GM19035 (cell line): ENCODE results near the gene PHLPP1.

Experiments
- ATAC-seq: cut with Tn5 transposase; IDR thresholded peaks from one replicate; pipeline ENCODE4 v1.9.1; 2021; ENCODE audit not compliant: unreplicated experiment

PHLPP1 gene

GRCh38 chr18:62769216-62769615 is 53.9 kb downstream of the PHLPP1 start:
- ATAC-seq: no peak

DNA sequence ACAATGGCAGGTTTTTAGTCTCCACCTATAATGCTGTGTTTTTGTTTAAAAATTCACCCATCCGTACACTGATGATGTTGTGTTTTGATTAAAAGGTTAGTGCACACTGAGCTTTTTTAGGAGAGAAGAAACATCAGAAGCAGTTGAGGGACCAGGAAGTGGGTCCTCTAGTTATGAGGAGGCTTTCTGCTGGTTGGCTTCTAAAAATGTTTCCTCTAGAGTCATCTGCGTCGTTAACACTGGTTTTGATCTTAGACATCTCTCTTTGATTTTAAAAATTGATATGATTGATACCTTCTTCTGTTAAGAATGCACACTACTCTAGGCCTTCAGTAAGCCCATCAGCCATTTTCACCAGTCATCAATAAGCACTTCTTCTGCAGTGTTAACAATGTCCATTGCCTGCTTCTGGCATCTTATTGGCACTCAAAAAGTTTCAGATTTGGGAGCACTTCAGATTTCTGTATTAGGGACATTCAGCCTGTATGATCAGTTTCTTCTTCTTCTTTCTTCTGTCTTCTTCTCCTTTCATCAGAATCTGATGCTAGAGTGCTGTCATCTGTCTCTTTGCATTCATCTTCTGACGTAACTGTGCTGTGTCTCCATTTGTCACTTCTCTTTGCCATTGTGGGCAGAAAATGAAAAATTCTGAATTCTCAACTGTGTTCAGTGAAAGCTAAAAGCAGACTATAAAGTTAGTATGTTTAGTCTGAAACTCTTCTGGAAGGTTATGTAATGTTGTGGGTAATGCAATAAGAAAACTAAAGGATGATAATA is 56.3 kb downstream of the PHLPP1 start:
- no peak for ATAC-seq

GRCh38 chr18:62772860-62773584 is 57.7 kb downstream of the PHLPP1 start:
- no peak for ATAC-seq

- ATAC-seq: no peak
These were observed 58.4 kb downstream of the PHLPP1 start for GRCh38 chr18:62773691-62774090.

DNA sequence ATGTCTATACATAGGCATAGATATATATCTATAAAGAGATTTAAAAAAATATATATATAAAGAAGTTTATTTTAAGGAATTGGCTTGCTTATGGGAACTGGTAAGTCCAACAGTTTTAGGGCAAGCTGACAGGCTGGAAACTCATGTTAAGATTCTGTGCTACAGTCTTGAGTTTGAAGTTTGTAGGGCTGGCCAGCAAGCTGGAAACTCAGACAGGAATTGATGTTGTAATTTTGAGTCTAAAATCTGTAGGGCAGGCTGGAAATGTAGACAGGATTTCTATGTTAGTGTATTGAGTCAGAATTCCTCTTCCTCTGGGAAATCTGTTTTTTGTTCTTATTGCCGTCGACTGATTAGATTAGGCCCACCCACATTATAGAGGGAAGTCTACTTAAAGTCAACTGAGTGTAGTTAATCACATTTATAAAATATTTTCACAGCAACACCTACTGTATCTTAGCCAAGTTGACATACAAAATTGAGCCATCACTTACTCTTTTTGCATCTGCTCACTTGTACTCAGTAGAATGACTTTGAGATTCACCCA is 60.8 kb downstream of the PHLPP1 start:
- no peak for ATAC-seq

DNA sequence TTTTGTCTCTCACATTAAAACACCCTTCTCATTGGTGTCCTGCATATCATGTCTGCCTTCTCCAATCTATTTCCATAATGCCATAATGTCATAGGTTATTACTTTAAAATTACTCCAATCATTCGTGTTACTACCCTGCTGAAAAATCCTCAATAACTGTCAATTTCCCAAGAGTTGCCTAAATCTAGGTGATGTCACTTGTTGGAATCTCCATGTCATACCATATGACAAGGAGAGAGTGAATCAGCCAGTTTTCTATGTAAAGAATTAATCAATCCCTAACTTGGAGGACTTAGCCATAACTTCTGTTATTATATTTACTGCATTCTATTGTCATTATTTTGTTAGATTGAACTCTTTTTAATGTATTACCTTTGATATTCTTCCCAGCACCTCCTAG is 62.5 kb downstream of the PHLPP1 start:
- ATAC-seq: no peak

DNA sequence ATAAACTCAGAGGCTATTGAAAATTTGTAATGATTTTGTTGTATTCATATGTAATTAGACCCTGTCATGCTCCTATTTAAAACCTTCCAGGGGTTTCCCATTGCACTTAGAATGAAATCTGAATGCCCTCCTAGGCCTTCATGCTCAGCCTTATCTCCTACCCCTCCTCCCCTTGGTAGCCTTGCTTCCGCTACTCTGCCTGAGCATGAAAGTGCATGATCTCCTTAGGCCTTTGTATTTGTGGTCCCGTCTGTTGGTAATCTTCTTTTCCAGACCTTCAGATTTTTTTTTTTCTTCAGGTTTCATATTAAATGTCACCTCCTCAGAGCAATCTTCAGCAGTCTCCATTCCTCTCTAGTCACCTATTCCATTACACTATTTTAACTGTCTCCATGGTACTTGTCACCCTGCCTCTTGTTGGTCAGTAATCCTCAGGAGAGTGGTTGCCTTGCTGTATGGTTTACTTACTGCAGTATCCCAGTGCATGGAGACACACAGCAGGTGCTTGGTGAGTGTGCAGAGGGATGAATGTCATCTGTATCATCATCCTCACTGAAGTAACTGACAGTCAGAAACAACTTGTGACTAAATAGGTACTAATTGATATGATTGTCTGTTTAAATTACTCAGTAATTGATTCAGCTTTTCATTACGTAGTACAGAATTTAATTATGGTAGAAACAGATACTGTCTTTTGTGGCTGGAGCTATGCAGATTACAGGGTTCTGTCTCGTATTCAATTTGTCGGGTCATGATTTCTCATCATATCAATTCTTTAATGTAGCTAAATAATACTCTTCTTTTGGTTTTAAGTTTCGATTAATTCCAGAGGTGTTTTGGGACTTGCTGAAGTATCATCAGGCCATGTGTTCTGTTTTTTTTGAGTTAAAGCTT is 63.9 kb downstream of the PHLPP1 start:
- no peak for ATAC-seq

DNA sequence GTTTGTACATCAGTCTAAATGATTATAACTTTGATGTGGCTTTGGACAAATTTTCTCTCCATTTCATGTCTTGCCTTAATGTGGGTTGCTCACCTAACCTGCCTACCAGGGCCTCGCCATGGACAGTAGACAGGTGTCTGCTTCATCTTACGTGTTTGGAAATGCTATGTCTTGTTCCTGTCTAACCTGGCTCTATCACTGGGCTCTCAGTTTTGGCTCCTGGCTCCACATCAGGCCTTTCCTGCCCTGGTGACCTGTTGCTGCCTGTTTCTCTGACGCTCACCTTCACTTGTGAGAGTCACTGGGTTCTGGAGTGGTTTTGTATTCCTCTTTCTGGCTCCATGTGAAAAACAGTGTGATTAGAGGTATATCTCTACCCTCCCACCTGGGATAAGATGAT is 65.9 kb downstream of the PHLPP1 start:
- no peak for ATAC-seq

DNA sequence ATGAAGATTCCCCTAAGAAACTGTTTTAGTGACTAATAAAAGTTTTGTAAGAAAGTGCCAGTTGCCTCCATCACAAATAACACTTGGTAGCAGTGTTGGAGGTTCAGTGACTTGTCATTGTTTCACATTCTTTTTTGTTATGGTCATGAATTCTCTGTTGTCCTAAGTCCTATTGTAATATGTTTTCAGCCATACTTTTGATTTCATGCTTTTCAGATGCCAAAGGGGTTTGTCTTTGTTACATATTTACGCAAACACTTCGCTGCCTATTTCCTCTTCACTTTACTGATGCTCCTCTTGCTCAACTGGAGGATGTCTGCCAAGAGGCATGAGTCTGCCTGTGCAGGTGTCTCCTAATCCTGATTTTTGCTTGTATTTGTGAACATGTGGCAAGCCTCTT is 66.6 kb downstream of the PHLPP1 start:
- no peak for ATAC-seq

DNA sequence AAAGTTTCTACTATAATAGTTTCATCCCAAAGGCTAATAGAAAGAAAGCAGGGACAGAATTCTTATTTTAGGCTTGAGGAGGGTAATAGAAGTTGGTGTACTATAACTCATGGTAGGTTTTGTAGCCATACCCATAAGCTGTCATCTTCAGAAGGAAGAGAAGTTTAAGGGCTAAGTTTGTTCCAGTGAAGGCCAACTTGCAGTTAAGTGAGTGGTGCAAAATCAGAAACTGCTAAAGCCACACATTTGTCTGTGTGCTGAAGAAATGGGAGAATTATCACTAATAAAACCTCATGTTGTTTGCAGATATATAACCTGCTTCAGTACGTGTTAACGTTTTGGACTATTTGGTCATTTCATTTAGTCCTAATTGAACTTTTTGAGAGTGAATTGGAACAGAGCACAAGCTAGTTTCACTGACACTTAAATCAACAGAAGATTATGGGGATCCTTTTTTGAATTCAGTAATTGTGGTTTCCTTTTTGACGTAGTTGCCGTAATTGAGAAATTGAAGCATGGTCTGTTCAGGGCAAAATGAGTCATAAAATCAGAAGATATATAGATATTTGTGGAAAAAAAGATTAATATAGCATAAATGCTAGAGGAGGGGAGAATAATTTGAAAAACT is 69.1 kb downstream of the PHLPP1 start:
- ATAC-seq: peak; percentile 64

DNA sequence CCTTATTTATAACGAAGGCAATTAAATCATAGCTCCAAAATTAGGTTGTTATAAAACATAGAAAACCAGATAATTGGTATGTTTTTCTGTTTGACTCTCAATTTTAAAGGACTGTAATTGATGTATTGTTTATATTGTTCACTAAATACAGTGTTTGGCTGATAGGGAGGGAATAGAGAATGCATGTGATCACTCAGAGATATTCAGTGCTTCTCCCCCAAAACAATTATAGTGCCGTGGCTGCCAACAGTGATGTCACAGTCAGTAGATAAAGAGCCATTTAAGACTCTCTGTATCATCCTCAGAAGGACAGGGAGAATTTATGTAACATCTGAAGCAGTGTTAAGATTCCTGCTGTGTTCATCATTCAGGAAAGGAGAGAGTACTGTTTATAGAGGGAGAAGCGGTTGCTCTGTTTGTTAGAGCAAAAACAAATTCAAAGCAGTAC is 69.6 kb downstream of the PHLPP1 start:
- no peak for ATAC-seq

- ATAC-seq: no peak
These were observed 71.3 kb downstream of the PHLPP1 start for GRCh38 chr18:62786689-62787088.

GRCh38 chr18:62788111-62788510 is 72.8 kb downstream of the PHLPP1 start:
- ATAC-seq: no peak

- no peak for ATAC-seq
These were observed 73.5 kb downstream of the PHLPP1 start for GRCh38 chr18:62788876-62789275.

DNA sequence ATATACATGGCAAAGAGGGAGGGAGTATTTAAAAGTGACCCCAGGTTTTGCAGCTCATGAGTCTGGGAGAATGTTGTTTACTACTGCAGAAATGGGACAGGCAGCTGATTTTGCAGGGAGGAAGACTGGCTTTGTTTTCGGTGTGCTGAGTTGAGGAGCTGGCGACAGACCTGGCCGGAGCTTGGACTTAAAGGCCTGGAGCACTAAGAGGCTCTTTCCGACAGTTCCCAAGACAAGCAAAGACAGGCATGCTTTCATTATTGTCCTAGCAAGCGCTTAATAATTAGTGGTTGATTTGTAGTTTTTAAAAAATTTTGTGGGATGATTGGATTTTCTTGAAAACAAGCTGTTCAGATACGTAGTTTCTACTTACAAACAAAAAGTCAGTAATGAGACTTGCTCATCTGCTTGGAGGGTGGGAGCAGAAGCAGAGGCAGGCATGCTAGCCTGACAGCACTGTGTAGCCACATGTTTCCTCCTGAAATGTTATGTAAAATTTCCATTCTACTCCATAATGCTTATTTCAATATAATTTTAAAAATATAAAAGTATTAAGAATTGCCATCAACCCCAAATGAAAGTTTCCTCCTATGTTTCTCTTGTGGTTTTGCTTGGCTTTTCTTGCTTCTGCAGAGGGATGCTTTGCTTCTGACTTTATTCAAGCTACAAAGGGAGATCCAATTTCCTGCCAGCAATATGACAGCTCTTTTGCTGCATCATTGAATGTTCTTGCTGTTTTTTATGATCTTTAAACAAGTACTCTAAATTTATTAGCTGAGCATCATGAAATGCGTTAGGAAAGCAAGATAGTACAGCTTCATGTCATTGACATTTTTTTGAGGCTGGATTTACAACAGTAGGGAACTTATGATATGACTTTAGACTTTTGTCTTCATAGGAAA is 75.8 kb downstream of the PHLPP1 start:
- ATAC-seq: no peak

GRCh38 chr18:62792016-62792415 is 76.7 kb downstream of the PHLPP1 start:
- ATAC-seq: no peak

GRCh38 chr18:62795813-62796212 is 80.5 kb downstream of the PHLPP1 start:
- ATAC-seq: no peak

GRCh38 chr18:62796216-62796621 is 80.9 kb downstream of the PHLPP1 start:
- ATAC-seq: no peak

DNA sequence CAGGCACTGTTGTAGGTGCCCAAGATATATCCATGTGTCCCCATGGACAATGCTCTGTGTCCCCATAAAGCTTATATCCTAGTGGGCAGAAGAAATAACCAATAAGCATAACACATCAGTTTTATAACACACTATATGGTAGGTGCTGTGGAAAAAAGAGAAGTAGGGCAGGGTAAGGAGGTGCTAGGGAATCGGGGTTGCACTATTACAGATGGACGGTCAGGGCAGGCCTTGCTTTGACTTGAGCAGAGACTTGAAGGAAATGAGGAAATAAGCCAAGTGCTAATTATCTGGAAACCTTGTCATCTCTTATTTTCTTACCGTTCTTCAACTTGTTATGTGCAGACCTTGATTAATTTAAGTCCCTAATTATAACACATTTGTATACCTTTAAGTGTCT is 82.0 kb downstream of the PHLPP1 start:
- ATAC-seq: no peak

GRCh38 chr18:62799977-62800376 is 84.6 kb downstream of the PHLPP1 start:
- no peak for ATAC-seq
